Transverse colon (tissue), 4 donors: ENCODE data around the gene ALPK3. TPM values are rescaled to one million over a fixed set of nuclear protein-coding genes. Genes with fewer than 3 reads are reported as not detected.

Experiments
- DNase-seq: peaks from one replicate; pipeline ENCODE4 v3.0.0-alpha.2; 2019
- H3K27ac ChIP-seq, 4 donors: fragments of 200-600 bp; sonication (generic); 2 replicates each; pipeline ENCODE4 v1.5.1; 2016 to 2018; ENCODE audit warnings: inconsistent platforms in 4 of 4
- H3K27me3 ChIP-seq: fragments of 200-600 bp; sonication (generic); 2 replicates; pipeline ENCODE4 v1.5.1; 2017; ENCODE audit warnings: inconsistent platforms
- H3K36me3 ChIP-seq, 4 donors: fragments of 200-600 bp; sonication (generic); 2 replicates each; pipeline ENCODE4 v1.5.1; 2017 to 2019; ENCODE audit warnings: inconsistent platforms in 4 of 4
- H3K4me1 ChIP-seq, 4 donors: fragments of 200-600 bp; sonication (generic); 2 replicates each; pipeline ENCODE4 v1.5.1; 2017 to 2020; ENCODE audit warnings: inconsistent platforms in 4 of 4
- H3K4me3 ChIP-seq, 4 donors: fragments of 200-600 bp; sonication (generic); 1 replicate in 1 of 4; 2 replicates in 3 of 4; pipeline versions ENCODE4 v1.5.1 to v1.6.1; 2017 to 2019; ENCODE audit warnings: inconsistent platforms in 4 of 4
- H3K9me3 ChIP-seq, 2 donors: fragments of 200-600 bp; sonication (generic); 2 replicates each; pipeline ENCODE4 v1.5.1; 2017 to 2019; ENCODE audit warnings: inconsistent platforms in 2 of 2
- CTCF ChIP-seq, 5 experiments: fragments of 200-600 bp in 3 of 5; fragments of 450-650 bp in 2 of 5; sonication (generic) in 3 of 5; IDR thresholded peaks; 1 replicate in 2 of 5; 2 replicates in 3 of 5; pipeline ENCODE4 v1.5.1; 2016 to 2017; ENCODE audit warnings: antibody characterized with exemption in 5 of 5, inconsistent platforms in 3 of 5, mild to moderate bottlenecking in 2 of 5, moderate library complexity in 1 of 5
- EP300 ChIP-seq: sonication (generic); formaldehyde crosslinking; IDR thresholded peaks from one replicate; pipeline ENCODE4 v1.6.1; 2017; ENCODE audit warnings: antibody characterized with exemption, low read depth
- POLR2A ChIP-seq: fragments of 450-650 bp; IDR thresholded peaks from one replicate; pipeline ENCODE4 v1.6.1; 2016; ENCODE audit warnings: antibody characterized with exemption, mild to moderate bottlenecking, moderate library complexity
- POLR2AphosphoS5 ChIP-seq, 3 donors: sonication (generic); formaldehyde crosslinking; IDR thresholded peaks; one replicate each; pipeline ENCODE4 v1.6.1; 2016; ENCODE audit warnings: antibody characterized with exemption in 3 of 3
- WGBS, 2 donors: methylation state at CpG; one replicate each; pipeline ENCODE4 v1.1.5; 2018; ENCODE audit warnings: low coverage in 1 of 2; 5-methylcytosine and 5-hydroxymethylcytosine counted together
- in situ Hi-C, 4 donors: fragments of 200-750 bp; cut with MboI; loops; one replicate each; pipeline versions ENCODE4 v1.15.0 to v1.15.1; 2017; ENCODE audit warnings: low sequenced_read_pairs in 3 of 4, low pct_ligation_motif_present in 1 of 4, low pct_unique_long_range_greater_than_20kb in 1 of 4
- intact Hi-C: fragments of 100-400 bp; cut with DNase I; formaldehyde crosslinking; loops from one replicate; pipeline ENCODE4 v1.15.1; 2023; ENCODE audit warnings: low total_unique reads
- total RNA-seq, 4 donors: library from RNA; depleted of rRNA; stranded (reverse); fragments of >200 nt; gene quantifications; one replicate each; pipeline ENCODE4 v1.1.0, GENCODE V29; 2016

The ALPK3 gene
- total RNA-seq, 4 donors from 2014 or later, result 1.1 to 4.6 (median 2.8) TPM

- TF ChIP-seq CTCF (IDR thresholded peaks at IDR 0.05) (no peak), POLR2AphosphoS5 (IDR thresholded peaks at IDR 0.05) (no peak), POLR2A (no peak), EP300 (no peak)
- no peaks in the 10 kb centered on the region for H3K4me1 ChIP-seq
- no peaks in the 10 kb centered on the region for H3K9me3 ChIP-seq
- DNase-seq, result no peak
- in situ Hi-C loops (no loop called here), intact Hi-C loops (no loop called here)
- WGBS, 2 donors, result 92% methylated on average over 10 of the region's 10 CpGs; no CpG with 5 or more reads in 1 of the 2 donors
- no peak overlapping the region for H3K27ac ChIP-seq
- H3K36me3 ChIP-seq, result no peaks in the 10 kb centered on the region
- no peaks in the 10 kb centered on the region for H3K27me3 ChIP-seq
- no peak overlapping the region for H3K4me3 ChIP-seq
Measured at GRCh38 chr15:84892786-84893307, 75.7 kb downstream of the ALPK3 start.

DNA sequence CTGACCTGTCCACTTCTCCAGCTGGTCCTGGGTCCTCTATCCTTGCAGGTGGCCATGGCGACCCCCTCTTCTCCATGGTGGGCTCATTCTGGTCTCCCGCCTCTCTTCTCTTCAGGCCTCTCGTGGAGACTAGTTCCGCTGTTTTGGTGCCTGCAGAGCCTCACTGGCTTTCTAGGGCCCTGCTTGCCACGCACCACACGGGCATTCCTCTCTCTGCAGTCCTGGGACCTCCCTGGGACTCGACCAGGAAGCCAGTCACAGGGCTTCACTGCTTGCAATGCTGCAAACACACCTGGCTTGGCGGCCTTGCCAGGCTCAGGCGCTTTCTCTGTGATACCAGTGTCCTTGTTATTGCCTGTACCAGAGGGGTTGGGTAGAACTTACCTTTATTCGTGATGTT, 76.5 kb downstream of the ALPK3 start:
- in situ Hi-C loops (no loop called here), intact Hi-C loops (no loop called here)
- no peak overlapping the region for H3K4me3 ChIP-seq
- no peaks in the 10 kb centered on the region for H3K36me3 ChIP-seq
- H3K27me3 ChIP-seq, result no peaks in the 10 kb centered on the region
- H3K9me3 ChIP-seq, result no peaks in the 10 kb centered on the region
- H3K27ac ChIP-seq, result no peak overlapping the region
- no peak for TF ChIP-seq POLR2AphosphoS5 (IDR thresholded peaks at IDR 0.05)
- no peak for TF ChIP-seq CTCF (IDR thresholded peaks at IDR 0.05)
- no peak for TF ChIP-seq POLR2A
- TF ChIP-seq EP300, result no peak
- no peak for DNase-seq
- 69 to 74% methylated on average over 10 of the region's 10 CpGs for WGBS, 2 donors
- no peaks in the 10 kb centered on the region for H3K4me1 ChIP-seq

- intact Hi-C loops, result no loop called here
- TF ChIP-seq POLR2AphosphoS5 (IDR thresholded peaks at IDR 0.05) (no peak), POLR2A (no peak), EP300 (no peak), CTCF (IDR thresholded peaks at IDR 0.05) (no peak)
- 80 to 81% methylated on average over 1 to 11 of the region's 12 CpGs for WGBS, 2 donors
Measured at GRCh38 chr15:84894736-84895425, 77.7 kb downstream of the ALPK3 start.

DNA sequence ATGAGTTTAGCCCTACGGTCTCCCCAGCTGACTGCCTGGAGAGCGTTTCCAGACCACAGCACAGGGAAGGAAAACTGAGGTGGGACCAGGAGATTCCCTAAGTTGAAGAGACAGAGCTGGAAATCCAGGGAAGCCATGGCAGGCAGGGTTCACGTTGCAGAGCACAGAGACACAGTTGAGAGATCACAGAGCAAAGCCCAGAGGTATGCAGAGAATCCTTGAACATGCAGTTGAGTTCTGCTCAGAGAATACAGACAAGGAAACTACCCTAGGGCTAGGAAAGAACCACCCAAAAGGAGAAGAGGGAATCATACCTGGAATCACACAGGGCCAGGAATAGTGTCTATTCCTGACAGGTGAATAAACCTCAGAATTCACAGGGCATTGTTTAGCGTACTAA, 81.6 kb downstream of the ALPK3 start:
- no peak for DNase-seq
- Histone ChIP-seq H3K27me3 (no peaks in the 10 kb centered on the region), H3K27ac (no peak overlapping the region), H3K36me3 (no peaks in the 10 kb centered on the region), H3K4me3 (no peak overlapping the region), H3K4me1 (no peaks in the 10 kb centered on the region), H3K9me3 (no peaks in the 10 kb centered on the region)
- WGBS, 2 donors, result 58 to 65% methylated on average over 4 of the region's 4 CpGs
- in situ Hi-C loops (no loop called here), intact Hi-C loops (no loop called here)
- TF ChIP-seq POLR2A (no peak), POLR2AphosphoS5 (IDR thresholded peaks at IDR 0.05) (no peak), CTCF (IDR thresholded peaks at IDR 0.05) (no peak), EP300 (no peak)

More at GRCh38 chr15:84894736-84895425, 77.7 kb downstream of the ALPK3 start:
- Histone ChIP-seq H3K27ac (no peak overlapping the region), H3K4me1 (no peaks in the 10 kb centered on the region), H3K36me3 (no peaks in the 10 kb centered on the region), H3K27me3 (no peaks in the 10 kb centered on the region), H3K4me3 (no peak overlapping the region), H3K9me3 (no peaks in the 10 kb centered on the region)
- in situ Hi-C loops, result no loop called here
- DNase-seq, result no peak
